Embryonic facial prominence (tissue), 1 donor: ENCODE results near the gene EIF3K.

Experiments used
- DNase-seq: peaks from one replicate; pipeline ENCODE4 v3.0.0-alpha.2; 2016; ENCODE audit errors: extremely low spot score

Gene EIF3K

GRCh38 chr19:38649305-38650171 lies 30.6 kb downstream of the EIF3K start:
- DNase-seq: no peak

GRCh38 chr19:38650172-38650775 lies 31.3 kb downstream of the EIF3K start:
- DNase-seq: no peak

GRCh38 chr19:38650911-38651584 lies 32.1 kb downstream of the EIF3K start:
- DNase-seq: no peak

- no peak for DNase-seq
Measured at GRCh38 chr19:38653028-38653571, 34.1 kb downstream of the EIF3K start.

GRCh38 chr19:38654628-38655055 lies 35.7 kb downstream of the EIF3K start:
- no peak for DNase-seq

GRCh38 chr19:38655148-38655824 lies 36.3 kb downstream of the EIF3K start:
- no peak for DNase-seq

GRCh38 chr19:38656171-38656981 lies 37.4 kb downstream of the EIF3K start:
- no peak for DNase-seq

GRCh38 chr19:38657633-38658222 lies 38.7 kb downstream of the EIF3K start:
- no peak for DNase-seq

- peak; percentile 82 for DNase-seq
Measured at GRCh38 chr19:38658462-38659306, 39.7 kb downstream of the EIF3K start.

GRCh38 chr19:38660724-38661123 lies 41.7 kb downstream of the EIF3K start:
- DNase-seq: no peak

GRCh38 chr19:38661136-38661535 lies 42.1 kb downstream of the EIF3K start:
- no peak for DNase-seq

GRCh38 chr19:38661996-38662395 lies 43.0 kb downstream of the EIF3K start:
- DNase-seq: no peak

- DNase-seq: no peak
Measured at GRCh38 chr19:38662537-38663155, 43.7 kb downstream of the EIF3K start.

- DNase-seq: no peak
Measured at GRCh38 chr19:38663156-38663651, 44.2 kb downstream of the EIF3K start.

- DNase-seq: no peak
Measured at GRCh38 chr19:38663957-38664502, 45.0 kb downstream of the EIF3K start.

GRCh38 chr19:38664503-38665211 lies 45.7 kb downstream of the EIF3K start:
- no peak for DNase-seq

- DNase-seq: no peak
Measured at GRCh38 chr19:38665219-38665931, 46.4 kb downstream of the EIF3K start.
